Calu3 (cell line): ENCODE measurements around the gene SAMSN1. TPM values are rescaled to one million over a fixed set of nuclear protein-coding genes. Genes with fewer than 3 reads are reported as not detected.

Experiments used
- BruUV-seq: library from RNA; stranded (reverse); fragments of 400-500 nt; replicated peaks from 2 replicates; lab custom pipeline; 2021; lab: Mats Ljungman, UMichigan
- CTCF ChIA-PET: fragments of 300-600 bp; sonication (Branson Sonifier 250); formaldehyde crosslinking; loops from one replicate; lab custom pipeline; 2022; ENCODE audit warnings: antibody characterized with exemption; lab: Charles Lee
- DNase-seq: peaks from one replicate; pipeline ENCODE4 v3.0.0; 2022
- H3K27ac Mint-ChIP-seq: one replicate; pipeline ENCODE4 v1.8.0; 2022; ENCODE audit warnings: mixed read lengths; ENCODE audit not compliant: unreplicated experiment
- H3K27me3 Mint-ChIP-seq: one replicate; pipeline ENCODE4 v1.8.0; 2022; ENCODE audit warnings: mixed read lengths; ENCODE audit not compliant: unreplicated experiment
- H3K36me3 Mint-ChIP-seq: one replicate; pipeline ENCODE4 v1.8.0; 2022; ENCODE audit warnings: mild to moderate bottlenecking, moderate library complexity, mixed read lengths; ENCODE audit not compliant: insufficient read depth, unreplicated experiment
- H3K4me1 Mint-ChIP-seq: one replicate; pipeline ENCODE4 v1.8.0; 2022; ENCODE audit warnings: mild to moderate bottlenecking, low read depth, mixed read lengths; ENCODE audit not compliant: unreplicated experiment
- H3K4me3 Mint-ChIP-seq: one replicate; pipeline ENCODE4 v1.8.0; 2022; ENCODE audit warnings: mild to moderate bottlenecking, low read depth, moderate library complexity, mixed read lengths; ENCODE audit not compliant: unreplicated experiment
- H3K9me3 Mint-ChIP-seq: one replicate; pipeline ENCODE4 v1.8.0; 2022; ENCODE audit warnings: low read depth, mixed read lengths; ENCODE audit not compliant: unreplicated experiment
- CTCF ChIP-seq: fragments of 200-600 bp; IDR thresholded peaks from one replicate; pipeline ENCODE4 v1.8.0; 2022; ENCODE audit warnings: antibody characterized with exemption; ENCODE audit not compliant: unreplicated experiment
- intact Hi-C: fragments of 100-400 bp; cut with micrococcal nuclease; formaldehyde crosslinking; loops from one replicate; pipeline ENCODE4 v1.10.0; 2022; ENCODE audit not compliant: unreplicated experiment
- total RNA-seq: library from RNA; stranded (reverse); gene quantifications from 2 replicates; pipeline ENCODE4 v1.2.3, GENCODE V29; 2022

SAMSN1 gene
- total RNA-seq, 1 experiment from 2014 or later: 1.5 TPM

- no peak for TF ChIP-seq CTCF
- CTCF ChIA-PET: no interaction called here
- no peaks in the 10 kb centered on the region for H3K27me3 Mint-ChIP-seq
- no peaks in the 10 kb centered on the region for H3K9me3 Mint-ChIP-seq
- H3K4me3 Mint-ChIP-seq: no peak overlapping the region
- no peaks in the 10 kb centered on the region for H3K36me3 Mint-ChIP-seq
- no TSS peak for BruUV-seq
- H3K4me1 Mint-ChIP-seq: no peaks in the 10 kb centered on the region
- no peak for DNase-seq
- intact Hi-C loops: loop anchor here (10.0 kb wide), 1 partner anchor 127 kb away; no protein-coding TSS in a partner anchor
- H3K27ac Mint-ChIP-seq: no peak overlapping the region
Observed at GRCh38 chr21:14477841-14478240, 68.3 kb downstream of the SAMSN1 start.

- no peaks in the 10 kb centered on the region for H3K9me3 Mint-ChIP-seq
- intact Hi-C loops: loop anchor here (10.0 kb wide), 1 partner anchor 128 kb away; no protein-coding TSS in a partner anchor
- H3K27me3 Mint-ChIP-seq: no peaks in the 10 kb centered on the region
- no peak overlapping the region for H3K4me3 Mint-ChIP-seq
- H3K4me1 Mint-ChIP-seq: no peaks in the 10 kb centered on the region
- no peak for DNase-seq
- no peak overlapping the region for H3K27ac Mint-ChIP-seq
- TF ChIP-seq CTCF: no peak
- no TSS peak for BruUV-seq
- CTCF ChIA-PET: no interaction called here
- H3K36me3 Mint-ChIP-seq: no peaks in the 10 kb centered on the region
Observed at GRCh38 chr21:14477133-14477532, 69.0 kb downstream of the SAMSN1 start.

GRCh38 chr21:14474995-14475394, 71.1 kb downstream of the SAMSN1 start:
- Mint-ChIP-seq H3K36me3 (no peaks in the 10 kb centered on the region), H3K27me3 (no peaks in the 10 kb centered on the region), H3K27ac (no peak overlapping the region), H3K4me3 (no peak overlapping the region), H3K9me3 (no peaks in the 10 kb centered on the region), H3K4me1 (no peaks in the 10 kb centered on the region)
- intact Hi-C loops: loop anchor here (10.0 kb wide), 1 partner anchor 130 kb away; no protein-coding TSS in a partner anchor
- TF ChIP-seq CTCF: no peak
- CTCF ChIA-PET: no interaction called here
- DNase-seq: no peak
- no TSS peak for BruUV-seq

- no TSS peak for BruUV-seq
- no peak for TF ChIP-seq CTCF
- H3K36me3 Mint-ChIP-seq: no peaks in the 10 kb centered on the region
- H3K4me3 Mint-ChIP-seq: no peak overlapping the region
- H3K27me3 Mint-ChIP-seq: no peaks in the 10 kb centered on the region
- intact Hi-C loops: loop anchor here (10.0 kb wide), 1 partner anchor 135 kb away; no protein-coding TSS in a partner anchor
- no peaks in the 10 kb centered on the region for H3K9me3 Mint-ChIP-seq
- no peak for DNase-seq
- H3K4me1 Mint-ChIP-seq: no peaks in the 10 kb centered on the region
- CTCF ChIA-PET: no interaction called here
- H3K27ac Mint-ChIP-seq: no peak overlapping the region
Observed at GRCh38 chr21:14469641-14470040, 76.5 kb downstream of the SAMSN1 start.
